ENCODE results near the gene CUBN. TPM values are rescaled to one million over a fixed set of nuclear protein-coding genes. Genes with fewer than 3 reads are reported as not detected.
A peak's percentile ranks its signal among the peaks of the same experiment; 100 is the strongest.

The CUBN gene
- polyA plus RNA-seq, 2 of the 4 experiments (the other 2 are of a cell fraction): 0.08 to 0.28 TPM

DNA sequence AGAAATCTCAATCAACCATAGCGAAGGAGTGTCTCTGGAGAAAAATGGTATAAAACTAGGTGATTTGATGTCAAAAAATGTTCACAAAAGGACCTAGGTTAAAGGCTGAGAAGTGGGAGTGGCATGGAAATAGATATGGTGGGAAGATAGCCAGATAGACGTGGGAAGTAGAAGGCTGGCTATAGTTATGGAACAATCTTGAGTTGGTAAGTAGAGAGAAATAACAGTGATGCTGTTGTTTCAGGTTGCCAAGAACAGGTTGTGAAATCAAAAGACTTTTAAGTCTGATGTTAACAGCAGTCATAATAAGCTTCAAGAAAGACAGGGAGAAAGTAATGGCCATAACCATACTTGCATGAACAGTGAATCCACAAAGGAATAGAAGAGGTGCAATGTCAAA, 206.3 kb downstream of the CUBN start:
- ChIA-PET CTCF (interaction anchor here (1.0 kb wide), 1 partner anchor 25 kb away, joined by 3 read pairs; no protein-coding TSS in a partner anchor), POLR2A (no interaction called here)
- no peak overlapping the region for H3K27ac ChIP-seq
- H3K4me2 ChIP-seq: no peak overlapping the region
- FAIRE-seq: no peak
- DNase-seq (ENCODE audit: low read depth in 1 of 2, low spot score in 1 of 2): no peak
- H3K4me1 ChIP-seq: no peaks in the 10 kb centered on the region
- no peak for ATAC-seq
- H3K4me3 ChIP-seq: no peak overlapping the region
- WGBS (ENCODE audit: missing lambda C conversion rate): 4% methylated on average over 2 of the region's 2 CpGs
- TF ChIP-seq MAZ (IDR thresholded peaks at IDR 0.05; ENCODE audit: borderline replicate concordance, low read depth, low read length): no peak
- no peaks in the 10 kb centered on the region for H3K9me3 ChIP-seq

GRCh38 chr10:16919121-16919982, 210.3 kb downstream of the CUBN start:
- ATAC-seq: no peak

DNA sequence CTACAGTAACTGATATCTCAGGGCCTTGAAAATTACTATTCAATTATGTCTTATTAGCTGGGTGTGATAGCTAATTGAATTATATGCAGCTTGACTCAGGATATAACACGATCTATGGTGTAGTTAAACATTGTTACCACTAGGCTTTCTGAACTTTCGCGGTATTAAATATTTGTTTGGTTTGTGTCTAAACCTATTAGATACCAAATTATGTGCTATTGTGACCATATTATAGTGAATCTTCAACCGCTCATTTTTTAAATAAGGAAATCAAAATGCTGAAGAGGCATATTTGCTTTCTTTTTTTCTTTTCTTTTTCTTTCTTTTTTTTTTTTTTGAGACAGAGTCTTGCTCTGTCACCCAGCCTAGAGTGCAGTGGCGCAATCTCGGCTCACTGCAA, 213.1 kb downstream of the CUBN start:
- no peak overlapping the region for H3K4me2 ChIP-seq
- ATAC-seq (no peak), FAIRE-seq (no peak), DNase-seq (ENCODE audit: low read depth in 1 of 2, low spot score in 1 of 2) (no peak)
- no peak overlapping the region for H3K4me3 ChIP-seq
- H3K4me1 ChIP-seq: no peaks in the 10 kb centered on the region
- CTCF ChIA-PET: interaction anchor here (1.1 to 1.2 kb wide), 2 partner anchors 11 to 1742 kb away, joined by 3 to 4 read pairs; no protein-coding TSS in a partner anchor
- H3K9me3 ChIP-seq: no peaks in the 10 kb centered on the region
- TF ChIP-seq HOXB5 (CRISPR knock-in tag; IDR thresholded peaks at IDR 0.05) (no peak), MAFK (IDR thresholded peaks at IDR 0.05; ENCODE audit: partially characterized antibody) (peak; percentile 72)
- no peak overlapping the region for H3K27ac ChIP-seq
- WGBS (ENCODE audit: missing lambda C conversion rate): 59% methylated on average over 6 of the region's 6 CpGs
- POLR2A ChIA-PET: interaction anchor here (0.6 kb wide), 1 partner anchor 1742 kb away, joined by 3 read pairs; the partner anchor contains the start of gene ARL5B

More at GRCh38 chr10:16919121-16919982, 210.3 kb downstream of the CUBN start:
- ChIA-PET POLR2A (no interaction called here), CTCF (interaction anchor here (1.3 kb wide), 1 partner anchor 11 kb away, joined by 3 read pairs; no protein-coding TSS in a partner anchor)
- Histone ChIP-seq H3K27ac (no peak overlapping the region), H3K4me3 (no peak overlapping the region), H3K4me1 (no peaks in the 10 kb centered on the region), H3K9me3 (no peaks in the 10 kb centered on the region), H3K4me2 (no peak overlapping the region)
- WGBS (ENCODE audit: missing lambda C conversion rate): 66% methylated on average over 9 of the region's 9 CpGs
- no peak for DNase-seq (ENCODE audit: low read depth in 1 of 2, low spot score in 1 of 2)
- FAIRE-seq: no peak
- TF ChIP-seq, protein P1, sequence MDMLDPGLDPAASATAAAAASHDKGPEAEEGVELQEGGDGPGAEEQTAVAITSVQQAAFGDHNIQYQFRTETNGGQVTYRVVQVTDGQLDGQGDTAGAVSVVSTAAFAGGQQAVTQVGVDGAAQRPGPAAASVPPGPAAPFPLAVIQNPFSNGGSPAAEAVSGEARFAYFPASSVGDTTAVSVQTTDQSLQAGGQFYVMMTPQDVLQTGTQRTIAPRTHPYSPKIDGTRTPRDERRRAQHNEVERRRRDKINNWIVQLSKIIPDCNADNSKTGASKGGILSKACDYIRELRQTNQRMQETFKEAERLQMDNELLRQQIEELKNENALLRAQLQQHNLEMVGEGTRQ (IDR thresholded peaks at IDR 0.05): no peak
- TF ChIP-seq CBX8 (IDR thresholded peaks at IDR 0.05) (no peak), ZFP36 (IDR thresholded peaks at IDR 0.05; ENCODE audit: borderline replicate concordance, partially characterized antibody) (no peak), POLR2AphosphoS2 (conservative IDR thresholded peaks at IDR 0.05; ENCODE audit: low read length) (no peak), FOSB (CRISPR knock-in tag; IDR thresholded peaks at IDR 0.05) (no peak), ESRRA (IDR thresholded peaks at IDR 0.05; ENCODE audit: borderline replicate concordance, low read length) (no peak), HOXA7 (CRISPR knock-in tag; IDR thresholded peaks at IDR 0.05) (no peak), EP300 (IDR thresholded peaks at IDR 0.05) (no peak), NPAS2 (CRISPR knock-in tag; IDR thresholded peaks at IDR 0.05; ENCODE audit: borderline replicate concordance) (no peak), CHD4 (IDR thresholded peaks at IDR 0.05; ENCODE audit: borderline replicate concordance) (no peak), HES2 (IDR thresholded peaks at IDR 0.05) (no peak), RNF2 (IDR thresholded peaks at IDR 0.05; ENCODE audit: borderline replicate concordance, low read depth) (no peak), HDAC2 (IDR thresholded peaks at IDR 0.05) (no peak), EHMT2 (IDR thresholded peaks at IDR 0.05; ENCODE audit: low read depth) (no peak), RCOR1 (IDR thresholded peaks at IDR 0.05; ENCODE audit: low read depth, low read length) (no peak), NR3C1 (IDR thresholded peaks at IDR 0.05) (no peak)
- TF ChIP-seq, protein P2, sequence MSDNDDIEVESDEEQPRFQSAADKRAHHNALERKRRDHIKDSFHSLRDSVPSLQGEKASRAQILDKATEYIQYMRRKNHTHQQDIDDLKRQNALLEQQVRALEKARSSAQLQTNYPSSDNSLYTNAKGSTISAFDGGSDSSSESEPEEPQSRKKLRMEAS (IDR thresholded peaks at IDR 0.05): no peak
- TF ChIP-seq, protein P3, sequence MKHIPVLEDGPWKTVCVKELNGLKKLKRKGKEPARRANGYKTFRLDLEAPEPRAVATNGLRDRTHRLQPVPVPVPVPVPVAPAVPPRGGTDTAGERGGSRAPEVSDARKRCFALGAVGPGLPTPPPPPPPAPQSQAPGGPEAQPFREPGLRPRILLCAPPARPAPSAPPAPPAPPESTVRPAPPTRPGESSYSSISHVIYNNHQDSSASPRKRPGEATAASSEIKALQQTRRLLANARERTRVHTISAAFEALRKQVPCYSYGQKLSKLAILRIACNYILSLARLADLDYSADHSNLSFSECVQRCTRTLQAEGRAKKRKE (CRISPR knock-in tag; IDR thresholded peaks at IDR 0.05; ENCODE audit: low read depth): no peak
- TF ChIP-seq, protein P4, sequence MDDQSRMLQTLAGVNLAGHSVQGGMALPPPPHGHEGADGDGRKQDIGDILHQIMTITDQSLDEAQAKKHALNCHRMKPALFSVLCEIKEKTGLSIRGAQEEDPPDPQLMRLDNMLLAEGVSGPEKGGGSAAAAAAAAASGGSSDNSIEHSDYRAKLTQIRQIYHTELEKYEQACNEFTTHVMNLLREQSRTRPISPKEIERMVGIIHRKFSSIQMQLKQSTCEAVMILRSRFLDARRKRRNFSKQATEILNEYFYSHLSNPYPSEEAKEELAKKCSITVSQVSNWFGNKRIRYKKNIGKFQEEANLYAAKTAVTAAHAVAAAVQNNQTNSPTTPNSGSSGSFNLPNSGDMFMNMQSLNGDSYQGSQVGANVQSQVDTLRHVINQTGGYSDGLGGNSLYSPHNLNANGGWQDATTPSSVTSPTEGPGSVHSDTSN (IDR thresholded peaks at IDR 0.05): no peak
